ENCODE measurements around the gene TMEM258. TPM values are rescaled to one million over a fixed set of nuclear protein-coding genes. Genes with fewer than 3 reads are reported as not detected.

The TMEM258 gene
- total RNA-seq, 1 experiment from 2014 or later = 184 TPM

DNA sequence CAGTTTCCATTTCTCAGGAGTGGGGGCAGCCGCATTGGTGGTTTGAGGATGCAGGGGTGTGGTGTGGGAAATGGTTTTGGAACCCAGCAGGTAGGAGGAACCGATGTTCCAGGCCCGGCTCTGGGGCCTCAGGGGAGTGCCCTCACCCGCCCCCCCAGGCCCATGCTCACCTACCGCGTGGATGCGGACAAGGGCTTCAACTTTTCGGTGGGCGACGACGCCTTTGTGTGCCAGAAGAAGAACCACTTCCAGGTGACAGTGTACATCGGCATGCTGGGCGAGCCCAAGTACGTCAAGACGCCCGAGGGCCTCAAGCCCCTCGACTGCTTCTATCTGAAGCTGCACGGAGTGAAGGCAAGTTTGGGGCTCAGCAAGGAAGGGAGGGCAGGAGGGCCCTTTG lies 18.6 kb downstream of the TMEM258 start:
- no peaks in the 10 kb centered on the region for H3K9me3 Mint-ChIP-seq (ENCODE audit: unreplicated experiment)
- POLR2A ChIA-PET = no interaction called here

DNA sequence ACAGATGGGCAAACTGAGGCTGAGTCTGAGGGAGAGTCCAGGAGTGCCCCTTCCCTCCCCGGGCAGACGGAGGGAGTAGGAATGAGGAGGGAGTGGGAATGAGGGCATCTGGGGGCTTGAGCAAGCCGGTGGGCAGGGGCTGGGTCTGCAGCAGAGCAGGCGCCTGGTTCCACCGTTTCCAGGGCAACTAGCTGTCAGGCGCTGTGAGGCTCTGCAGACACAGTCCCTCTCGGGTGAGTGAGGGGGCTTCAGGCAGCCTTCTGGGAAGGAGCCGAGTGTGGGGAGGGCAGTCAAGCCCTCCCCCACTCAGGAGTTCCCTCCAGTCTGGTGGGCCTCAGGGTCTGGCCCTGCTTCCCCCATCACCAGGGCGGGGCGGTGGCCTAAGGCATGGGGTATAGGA lies 19.0 kb downstream of the TMEM258 start:
- POLR2A ChIA-PET = no interaction called here
- peaks cover 7% of the 10 kb centered on the region for H3K36me3 Mint-ChIP-seq (ENCODE audit: insufficient read depth, unreplicated experiment)

More for the DNA sequence above, 18.6 kb downstream of the TMEM258 start:
- Mint-ChIP-seq H3K4me3 (ENCODE audit: unreplicated experiment) (no peak overlapping the region), H3K27ac (ENCODE audit: low read depth, unreplicated experiment) (no peak overlapping the region), H3K36me3 (ENCODE audit: insufficient read depth, unreplicated experiment) (peaks cover 11% of the 10 kb centered on the region), H3K4me1 (ENCODE audit: insufficient read depth, unreplicated experiment) (no peaks in the 10 kb centered on the region), H3K27me3 (ENCODE audit: insufficient read depth, unreplicated experiment) (no peaks in the 10 kb centered on the region)
- intact Hi-C loops (cut with micrococcal nuclease) = no loop called here
- no TSS peak for BruUV-seq (replicated peaks)
- TF ChIP-seq, protein P1, sequence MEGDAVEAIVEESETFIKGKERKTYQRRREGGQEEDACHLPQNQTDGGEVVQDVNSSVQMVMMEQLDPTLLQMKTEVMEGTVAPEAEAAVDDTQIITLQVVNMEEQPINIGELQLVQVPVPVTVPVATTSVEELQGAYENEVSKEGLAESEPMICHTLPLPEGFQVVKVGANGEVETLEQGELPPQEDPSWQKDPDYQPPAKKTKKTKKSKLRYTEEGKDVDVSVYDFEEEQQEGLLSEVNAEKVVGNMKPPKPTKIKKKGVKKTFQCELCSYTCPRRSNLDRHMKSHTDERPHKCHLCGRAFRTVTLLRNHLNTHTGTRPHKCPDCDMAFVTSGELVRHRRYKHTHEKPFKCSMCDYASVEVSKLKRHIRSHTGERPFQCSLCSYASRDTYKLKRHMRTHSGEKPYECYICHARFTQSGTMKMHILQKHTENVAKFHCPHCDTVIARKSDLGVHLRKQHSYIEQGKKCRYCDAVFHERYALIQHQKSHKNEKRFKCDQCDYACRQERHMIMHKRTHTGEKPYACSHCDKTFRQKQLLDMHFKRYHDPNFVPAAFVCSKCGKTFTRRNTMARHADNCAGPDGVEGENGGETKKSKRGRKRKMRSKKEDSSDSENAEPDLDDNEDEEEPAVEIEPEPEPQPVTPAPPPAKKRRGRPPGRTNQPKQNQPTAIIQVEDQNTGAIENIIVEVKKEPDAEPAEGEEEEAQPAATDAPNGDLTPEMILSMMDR (IDR thresholded peaks at IDR 0.05; ENCODE audit: unreplicated experiment) = no peak
- no peak for DNase-seq (ENCODE audit: unreplicated experiment)
- CTCF ChIA-PET = no interaction called here

DNA sequence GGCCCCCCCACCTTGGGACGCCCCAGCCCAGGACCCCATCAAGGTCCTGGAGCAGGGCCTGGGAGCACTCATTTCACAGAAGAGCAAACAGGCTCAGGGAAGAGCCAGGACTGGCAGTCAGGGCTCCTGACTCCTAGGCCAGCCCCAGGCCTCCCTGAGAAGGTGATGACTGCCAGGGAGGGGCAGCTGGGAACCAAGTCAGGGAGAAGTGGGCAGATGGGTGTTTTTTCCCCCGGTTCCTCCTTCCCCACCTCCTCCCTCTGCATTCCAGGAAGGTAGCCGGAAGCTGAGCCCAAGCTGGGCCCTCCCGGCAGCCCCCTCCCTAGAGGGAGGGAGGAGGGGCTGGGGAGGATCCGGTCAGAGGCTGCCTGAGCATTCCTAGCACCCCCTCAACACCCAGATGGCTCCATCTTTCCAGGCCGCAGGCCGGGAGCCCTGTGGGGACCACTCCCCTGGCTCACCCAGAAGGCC lies 20.4 kb downstream of the TMEM258 start:
- Mint-ChIP-seq H3K9me3 (ENCODE audit: unreplicated experiment) (no peaks in the 10 kb centered on the region), H3K4me3 (ENCODE audit: unreplicated experiment) (no peak overlapping the region), H3K27me3 (ENCODE audit: insufficient read depth, unreplicated experiment) (no peaks in the 10 kb centered on the region), H3K36me3 (ENCODE audit: insufficient read depth, unreplicated experiment) (peaks cover 7% of the 10 kb centered on the region), H3K4me1 (ENCODE audit: insufficient read depth, unreplicated experiment) (no peaks in the 10 kb centered on the region), H3K27ac (ENCODE audit: low read depth, unreplicated experiment) (no peak overlapping the region)
- ChIA-PET POLR2A (no interaction called here), CTCF (interaction anchor here (0.6 kb wide), 2 partner anchors 11 to 511 kb away, joined by 3 read pairs; no protein-coding TSS in a partner anchor)
- TF ChIP-seq, protein P1 (IDR thresholded peaks at IDR 0.05; ENCODE audit: unreplicated experiment) = no peak
- DNase-seq (ENCODE audit: unreplicated experiment) = no peak
- intact Hi-C loops (cut with micrococcal nuclease) = no loop called here
- BruUV-seq (replicated peaks) = no TSS peak

More for the DNA sequence above, 19.0 kb downstream of the TMEM258 start:
- Mint-ChIP-seq H3K4me1 (ENCODE audit: insufficient read depth, unreplicated experiment) (no peaks in the 10 kb centered on the region), H3K9me3 (ENCODE audit: unreplicated experiment) (no peaks in the 10 kb centered on the region), H3K27ac (ENCODE audit: low read depth, unreplicated experiment) (no peak overlapping the region), H3K4me3 (ENCODE audit: unreplicated experiment) (no peak overlapping the region), H3K27me3 (ENCODE audit: insufficient read depth, unreplicated experiment) (no peaks in the 10 kb centered on the region)
- TF ChIP-seq, protein P1 (IDR thresholded peaks at IDR 0.05; ENCODE audit: unreplicated experiment) = no peak
- intact Hi-C loops (cut with micrococcal nuclease) = no loop called here
- no peak for DNase-seq (ENCODE audit: unreplicated experiment)
- no TSS peak for BruUV-seq (replicated peaks)
- CTCF ChIA-PET = no interaction called here

DNA sequence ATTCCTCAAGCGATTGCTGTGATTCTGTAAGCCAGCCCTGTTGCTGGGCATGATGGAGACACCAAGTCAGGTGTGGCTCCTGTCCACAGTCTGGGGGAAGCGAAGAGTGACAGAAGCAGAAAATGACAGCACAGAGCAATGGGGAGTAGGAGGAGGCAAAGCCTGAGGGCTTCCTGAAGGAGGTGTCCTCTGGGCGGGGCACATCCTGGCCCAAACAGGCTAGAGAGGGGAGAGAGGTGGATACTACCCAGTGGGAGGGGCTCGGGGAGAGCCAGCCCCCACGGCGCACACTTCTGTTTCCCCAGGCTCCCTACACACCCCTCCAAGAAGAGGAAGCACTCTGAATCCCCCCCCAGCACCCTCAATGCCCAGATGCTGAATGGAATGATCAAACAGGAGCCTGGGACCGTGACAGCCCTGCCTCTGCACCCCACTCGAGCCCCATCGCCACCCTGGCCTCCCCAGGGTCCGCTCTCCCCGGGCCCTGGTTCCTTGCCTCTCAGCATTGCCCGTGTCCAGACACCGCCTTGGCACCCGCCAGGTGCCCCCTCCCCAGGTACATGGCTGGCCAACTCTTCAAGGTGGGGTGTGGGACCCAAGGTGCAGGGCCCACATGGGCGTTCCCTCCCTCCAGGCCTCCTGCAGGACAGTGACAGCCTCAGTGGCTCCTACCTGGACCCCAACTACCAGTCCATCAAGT lies 21.1 kb downstream of the TMEM258 start:
- BruUV-seq (replicated peaks) = no TSS peak
- H3K27me3 Mint-ChIP-seq (ENCODE audit: insufficient read depth, unreplicated experiment) = no peaks in the 10 kb centered on the region
- H3K4me3 Mint-ChIP-seq (ENCODE audit: unreplicated experiment) = no peak overlapping the region
- POLR2A ChIA-PET = no interaction called here
- TF ChIP-seq, protein P1 (IDR thresholded peaks at IDR 0.05; ENCODE audit: unreplicated experiment) = no peak
- H3K27ac Mint-ChIP-seq (ENCODE audit: low read depth, unreplicated experiment) = no peak overlapping the region
- H3K36me3 Mint-ChIP-seq (ENCODE audit: insufficient read depth, unreplicated experiment) = peaks cover 7% of the 10 kb centered on the region
- no peak for DNase-seq (ENCODE audit: unreplicated experiment)
- intact Hi-C loops (cut with micrococcal nuclease) = no loop called here
- H3K4me1 Mint-ChIP-seq (ENCODE audit: insufficient read depth, unreplicated experiment) = no peaks in the 10 kb centered on the region
- CTCF ChIA-PET = no interaction called here
- no peaks in the 10 kb centered on the region for H3K9me3 Mint-ChIP-seq (ENCODE audit: unreplicated experiment)

Measured in MCF 10A (cell line).